Ascending aorta (tissue), 2 donors: ENCODE results near the gene GP9. TPM values are rescaled to one million over a fixed set of nuclear protein-coding genes. Genes with fewer than 3 reads are reported as not detected.

ENCODE experiments used
- DNase-seq, 2 donors: peaks; one replicate each; pipeline ENCODE4 v3.0.0-alpha.2; 2019; ENCODE audit warnings: low spot score in 2 of 2
- H3K27ac ChIP-seq, 2 donors: fragments of 200-600 bp; sonication (generic); one replicate each; pipeline ENCODE4 v1.5.1; 2016 to 2017; ENCODE audit warnings: mild to moderate bottlenecking in 1 of 2
- H3K27me3 ChIP-seq: fragments of 200-600 bp; sonication (generic); one replicate; pipeline ENCODE4 v1.5.1; 2017
- H3K36me3 ChIP-seq, 2 donors: fragments of 200-600 bp; sonication (generic); one replicate each; pipeline ENCODE4 v1.5.1; 2016
- H3K4me1 ChIP-seq, 2 donors: fragments of 200-600 bp; sonication (generic); one replicate each; pipeline ENCODE4 v1.5.1; 2016 to 2017; ENCODE audit warnings: mild to moderate bottlenecking in 1 of 2
- H3K4me3 ChIP-seq, 2 donors: fragments of 200-600 bp; sonication (generic); one replicate each; pipeline ENCODE4 v1.5.1; 2016 to 2017; ENCODE audit warnings: mild to moderate bottlenecking in 1 of 2
- H3K9me3 ChIP-seq, 2 donors: fragments of 200-600 bp; sonication (generic); one replicate each; pipeline ENCODE4 v1.5.1; 2016
- CTCF ChIP-seq, 3 experiments: fragments of 200-600 bp in 2 of 3; fragments of 450-650 bp in 1 of 3; sonication (generic) in 2 of 3; IDR thresholded peaks; one replicate each; pipeline ENCODE4 v1.5.1; 2016 to 2019; ENCODE audit warnings: antibody characterized with exemption in 3 of 3, mild to moderate bottlenecking in 1 of 3, moderate library complexity in 1 of 3
- intact Hi-C: fragments of 100-400 bp; cut with DNase I; formaldehyde crosslinking; loops from one replicate; pipeline ENCODE4 v1.15.1; 2023
- total RNA-seq: library from RNA; depleted of rRNA; stranded (reverse); fragments of >200 nt; gene quantifications from one replicate; pipeline ENCODE4 v1.1.0, GENCODE V29; 2016

GP9 gene
- total RNA-seq, 1 donor from 2014 or later = not detected

GRCh38 chr3:129039271-129040038, 21.1 kb upstream of the GP9 start:
- DNase-seq = no peak
- no peak for TF ChIP-seq CTCF (IDR thresholded peaks at IDR 0.05)

DNA sequence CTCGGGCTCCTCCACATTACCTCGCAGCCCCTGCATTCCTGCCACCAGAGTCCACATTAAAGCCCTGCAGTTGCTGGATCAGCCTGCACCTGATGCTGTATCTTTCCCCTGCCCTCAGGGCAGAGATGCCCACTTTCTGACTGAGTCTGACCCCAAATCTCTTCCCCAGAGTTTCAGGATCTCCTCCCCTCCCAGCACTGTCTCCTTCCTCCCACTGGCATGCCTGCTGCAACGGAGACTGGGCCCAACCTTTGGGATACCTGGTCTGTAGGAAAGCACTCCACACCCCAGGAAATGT, 20.6 kb upstream of the GP9 start:
- Histone ChIP-seq H3K36me3 (no peaks in the 10 kb centered on the region), H3K27ac (no peak overlapping the region), H3K27me3 (no peaks in the 10 kb centered on the region), H3K9me3 (no peaks in the 10 kb centered on the region), H3K4me3 (no peak overlapping the region), H3K4me1 (no peaks in the 10 kb centered on the region)
- intact Hi-C loops = no loop called here
- TF ChIP-seq CTCF (IDR thresholded peaks at IDR 0.05) = no peak
- no peak for DNase-seq

More at GRCh38 chr3:129039271-129040038, 21.1 kb upstream of the GP9 start:
- Histone ChIP-seq H3K36me3 (no peaks in the 10 kb centered on the region), H3K27me3 (no peaks in the 10 kb centered on the region), H3K4me1 (no peaks in the 10 kb centered on the region), H3K4me3 (no peak overlapping the region), H3K27ac (no peak overlapping the region), H3K9me3 (no peaks in the 10 kb centered on the region)
- intact Hi-C loops = no loop called here

DNA sequence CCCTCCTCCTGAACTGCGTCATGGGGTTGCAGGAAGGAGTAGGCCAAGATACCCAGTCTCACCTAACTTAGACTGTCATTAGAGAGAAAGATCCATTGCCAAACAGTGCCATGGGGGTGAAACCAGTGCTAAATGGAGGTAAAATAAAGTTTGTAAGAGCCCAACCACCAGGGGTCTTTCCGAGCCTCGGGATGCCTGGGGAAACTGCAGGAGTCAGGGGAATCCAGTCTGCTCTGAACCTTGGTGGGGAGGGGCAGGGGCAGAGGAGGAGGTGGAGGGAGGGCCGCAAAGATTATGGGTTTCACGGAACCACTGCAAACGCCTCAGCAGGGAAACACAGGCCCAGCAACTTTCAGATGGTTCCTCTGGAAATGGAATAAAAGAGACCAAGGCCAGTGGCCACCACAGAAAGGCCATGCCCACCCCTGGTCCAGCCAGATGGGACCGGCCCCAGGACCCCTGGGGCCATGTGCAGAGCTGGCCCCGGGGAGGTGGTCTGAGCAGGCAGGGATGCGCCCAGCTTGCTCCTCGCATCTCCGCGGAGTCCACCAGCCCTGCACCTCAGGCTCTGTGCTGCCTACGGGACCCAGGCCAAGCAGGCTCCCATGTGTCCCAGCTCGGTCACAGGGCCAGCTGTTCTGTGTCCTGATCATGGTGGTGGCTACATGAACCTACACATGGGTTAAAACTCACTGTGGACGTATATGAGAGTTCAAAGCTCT, 19.8 kb upstream of the GP9 start:
- no peaks in the 10 kb centered on the region for H3K36me3 ChIP-seq
- no peaks in the 10 kb centered on the region for H3K27me3 ChIP-seq
- no peak overlapping the region for H3K27ac ChIP-seq
- H3K4me1 ChIP-seq = peaks cover 0 to 2% of the 10 kb centered on the region in 2 donors
- no peak for TF ChIP-seq CTCF (IDR thresholded peaks at IDR 0.05)
- DNase-seq = no peak
- intact Hi-C loops = no loop called here
- H3K9me3 ChIP-seq = no peaks in the 10 kb centered on the region
- no peak overlapping the region for H3K4me3 ChIP-seq

DNA sequence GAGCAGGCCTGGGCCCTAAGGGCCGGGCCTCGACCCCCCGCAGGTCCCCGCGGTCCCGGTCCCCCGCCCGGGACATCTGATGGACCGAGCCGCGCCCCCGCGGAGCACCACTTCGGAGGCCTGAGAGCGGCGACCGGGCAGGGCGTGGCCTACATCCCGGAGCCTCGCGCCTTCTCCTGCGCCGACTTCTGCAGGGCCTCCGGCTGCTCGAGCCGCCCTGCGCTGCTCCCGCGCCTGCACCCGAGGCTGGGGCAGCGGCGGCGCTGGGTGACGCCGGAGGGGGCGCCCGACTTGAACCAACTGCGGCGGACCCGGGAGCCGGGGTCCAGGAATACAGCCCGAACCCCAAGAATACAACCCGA, 14.9 kb upstream of the GP9 start:
- H3K27me3 ChIP-seq = no peaks in the 10 kb centered on the region
- no peaks in the 10 kb centered on the region for H3K9me3 ChIP-seq
- no peak for TF ChIP-seq CTCF (IDR thresholded peaks at IDR 0.05)
- peaks cover 5 to 8% of the 10 kb centered on the region in 2 donors for H3K4me1 ChIP-seq
- no peak overlapping the region for H3K27ac ChIP-seq
- peak overlapping the region; percentile 41 to 56 for H3K4me3 ChIP-seq
- no peaks in the 10 kb centered on the region for H3K36me3 ChIP-seq
- intact Hi-C loops = no loop called here
- no peak for DNase-seq

- no peaks in the 10 kb centered on the region for H3K27me3 ChIP-seq
- peak overlapping the region; percentile 41 to 56 for H3K4me3 ChIP-seq
- DNase-seq = no peak
- no peaks in the 10 kb centered on the region for H3K9me3 ChIP-seq
- H3K36me3 ChIP-seq = no peaks in the 10 kb centered on the region
- intact Hi-C loops = no loop called here
- H3K27ac ChIP-seq = no peak overlapping the region
- TF ChIP-seq CTCF (IDR thresholded peaks at IDR 0.05) = peak in 1 of 3 experiments; percentile 7
- H3K4me1 ChIP-seq = peaks cover 5 to 8% of the 10 kb centered on the region in 2 donors
These were observed 14.4 kb upstream of the GP9 start for GRCh38 chr3:129046037-129046731.
